MM.1S (cell line): ENCODE data around the gene ASCL1.

Experiments used
- DNase-seq: peaks from one replicate; pipeline ENCODE4 v3.0.0-alpha.2; 2015
- H2AFZ ChIP-seq: fragments of 300-600 bp; sonication (generic); 2 replicates; pipeline ENCODE4 v1.6.0; 2016; ENCODE audit warnings: antibody characterized with exemption, low read length
- H3F3A ChIP-seq: fragments of 300-600 bp; sonication (generic); 2 replicates; pipeline ENCODE4 v1.6.1; 2016; ENCODE audit warnings: mild to moderate bottlenecking, antibody characterized with exemption, low read length, moderate library complexity, mixed read lengths; ENCODE audit not compliant: insufficient read depth
- H3K27ac ChIP-seq: fragments of 300-600 bp; sonication (generic); 2 replicates; pipeline ENCODE4 v1.5.1; 2016; ENCODE audit warnings: mild to moderate bottlenecking, low read length
- H3K27me3 ChIP-seq: fragments of 300-600 bp; sonication (generic); replicated peaks from 2 replicates; pipeline ENCODE4 v1.6.0; 2016; ENCODE audit warnings: low read length; ENCODE audit not compliant: insufficient read depth
- H3K36me3 ChIP-seq: fragments of 300-600 bp; sonication (generic); replicated peaks from 2 replicates; pipeline ENCODE4 v1.6.1; 2016; ENCODE audit warnings: mild to moderate bottlenecking, low read length, mixed read lengths; ENCODE audit not compliant: insufficient read depth
- H3K4me1 ChIP-seq: fragments of 300-600 bp; sonication (generic); 2 replicates; pipeline ENCODE4 v1.6.1; 2016; ENCODE audit warnings: low read length, mixed read lengths
- H3K4me2 ChIP-seq: fragments of 300-600 bp; sonication (generic); 2 replicates; pipeline ENCODE4 v1.6.0; 2016; ENCODE audit warnings: low read depth, low read length
- H3K4me3 ChIP-seq: fragments of 300-600 bp; sonication (generic); 2 replicates; pipeline ENCODE4 v1.5.1; 2016; ENCODE audit warnings: low read length, mixed read lengths
- H3K79me2 ChIP-seq: fragments of 300-600 bp; sonication (generic); 2 replicates; pipeline ENCODE4 v1.6.1; 2016; ENCODE audit warnings: mixed run types, low read length, mixed read lengths
- H3K9ac ChIP-seq: fragments of 300-600 bp; sonication (generic); 2 replicates; pipeline ENCODE4 v1.6.1; 2016; ENCODE audit warnings: low read length, mixed read lengths
- H3K9me2 ChIP-seq: fragments of 300-600 bp; sonication (generic); replicated peaks from 2 replicates; pipeline ENCODE4 v1.6.1; 2016; ENCODE audit warnings: mild to moderate bottlenecking, low read length, mixed read lengths; ENCODE audit not compliant: insufficient read depth
- H3K9me3 ChIP-seq: fragments of 300-600 bp; sonication (generic); replicated peaks from 2 replicates; pipeline ENCODE4 v1.6.1; 2016; ENCODE audit warnings: mild to moderate bottlenecking, low read length, mixed read lengths; ENCODE audit not compliant: insufficient read depth
- H4K20me1 ChIP-seq: fragments of 300-600 bp; sonication (generic); 2 replicates; pipeline ENCODE4 v1.6.1; 2016; ENCODE audit warnings: mild to moderate bottlenecking, low read length, moderate library complexity, mixed read lengths; ENCODE audit not compliant: insufficient read depth
- CTCF ChIP-seq: fragments of 300-600 bp; sonication (generic); IDR thresholded peaks from 2 replicates; pipeline ENCODE4 v1.5.1; 2016; ENCODE audit warnings: antibody characterized with exemption, low read length, mixed read lengths
- EZH2 ChIP-seq: fragments of 300-600 bp; sonication (generic); optimal IDR thresholded peaks from 2 replicates; pipeline ENCODE3; 2017; ENCODE audit warnings: low read depth, mild to moderate bottlenecking, antibody characterized with exemption, low read length, mixed read lengths
- EZH2phosphoT487 ChIP-seq: fragments of 300-600 bp; sonication (generic); IDR thresholded peaks from 2 replicates; pipeline ENCODE4 v1.6.1; 2018; ENCODE audit warnings: antibody characterized with exemption, low read length

The ASCL1 gene

GRCh38 chr12:102992297-102992696 lies 34.8 kb downstream of the ASCL1 start:
- no peak for DNase-seq
- Histone ChIP-seq H3K27ac (no peak overlapping the region), H3K79me2 (no peaks in the 10 kb centered on the region), H3K9me2 (no peaks in the 10 kb centered on the region), H3K36me3 (no peaks in the 10 kb centered on the region), H2AFZ (no peak overlapping the region), H3K9me3 (no peaks in the 10 kb centered on the region), H3K4me3 (no peak overlapping the region), H3K4me2 (no peak overlapping the region), H4K20me1 (no peaks in the 10 kb centered on the region), H3K27me3 (no peaks in the 10 kb centered on the region), H3F3A (no peaks in the 10 kb centered on the region), H3K9ac (no peak overlapping the region), H3K4me1 (no peaks in the 10 kb centered on the region)
- TF ChIP-seq EZH2phosphoT487 (no peak), CTCF (no peak), EZH2 (no peak)

- Histone ChIP-seq H3K4me2 (no peak overlapping the region), H3K4me3 (no peak overlapping the region), H3K9me3 (no peaks in the 10 kb centered on the region), H4K20me1 (no peaks in the 10 kb centered on the region), H3K4me1 (no peaks in the 10 kb centered on the region), H3K79me2 (no peaks in the 10 kb centered on the region), H3K9ac (no peak overlapping the region), H3F3A (no peaks in the 10 kb centered on the region), H2AFZ (no peak overlapping the region), H3K9me2 (no peaks in the 10 kb centered on the region), H3K27ac (no peak overlapping the region), H3K36me3 (no peaks in the 10 kb centered on the region), H3K27me3 (no peaks in the 10 kb centered on the region)
- TF ChIP-seq EZH2 (no peak), CTCF (no peak), EZH2phosphoT487 (no peak)
- no peak for DNase-seq
These were observed 35.2 kb downstream of the ASCL1 start for GRCh38 chr12:102992720-102993119.

GRCh38 chr12:102993537-102993936 lies 36.1 kb downstream of the ASCL1 start:
- Histone ChIP-seq H3K9ac (no peak overlapping the region), H3K79me2 (no peaks in the 10 kb centered on the region), H2AFZ (no peak overlapping the region), H3K27ac (no peak overlapping the region), H3K9me3 (no peaks in the 10 kb centered on the region), H3K9me2 (no peaks in the 10 kb centered on the region), H3K4me3 (no peak overlapping the region), H4K20me1 (no peaks in the 10 kb centered on the region), H3K4me1 (no peaks in the 10 kb centered on the region), H3K4me2 (no peak overlapping the region), H3F3A (no peaks in the 10 kb centered on the region), H3K36me3 (no peaks in the 10 kb centered on the region), H3K27me3 (no peaks in the 10 kb centered on the region)
- DNase-seq, result no peak
- no peak for TF ChIP-seq EZH2phosphoT487
- TF ChIP-seq CTCF, result no peak
- TF ChIP-seq EZH2, result no peak
